Stimulated activated CD8-positive, alpha-beta memory T cell treated with anti-CD3 and anti-CD28 coated beads, Interleukin-7, amount 100 ng/mL, for 24 hours (primary cell): Measurements from ENCODE around the gene ZSCAN10.
"Not testable (repeated sequence)": the region's sequence is repeated elsewhere in the genome, so short reads cannot be mapped to it uniquely, and the experiment has no call there.

ENCODE experiments used
- DNase-seq: peaks from one replicate; pipeline ENCODE4 v3.0.0-alpha.2; 2020; ENCODE audit warnings: low read depth

ZSCAN10 gene

GRCh38 chr16:3063625-3064386, 35.3 kb downstream of the ZSCAN10 start:
- no peak for DNase-seq

- DNase-seq, result no peak
Observed at GRCh38 chr16:3062553-3062952, 36.5 kb downstream of the ZSCAN10 start.

- no peak for DNase-seq
Observed at GRCh38 chr16:3060339-3061127, 38.6 kb downstream of the ZSCAN10 start.

GRCh38 chr16:3059723-3060242, 39.3 kb downstream of the ZSCAN10 start:
- DNase-seq, result no peak

- peak; percentile 71 for DNase-seq
Observed at GRCh38 chr16:3059041-3059722, 39.9 kb downstream of the ZSCAN10 start.

GRCh38 chr16:3058139-3059030, 40.7 kb downstream of the ZSCAN10 start:
- no peak for DNase-seq

- no peak for DNase-seq
Observed at GRCh38 chr16:3057181-3058138, 41.6 kb downstream of the ZSCAN10 start.

- no peak for DNase-seq
Observed at GRCh38 chr16:3056336-3057180, 42.5 kb downstream of the ZSCAN10 start.

GRCh38 chr16:3055734-3056115, 43.4 kb downstream of the ZSCAN10 start:
- not testable (repeated sequence) for DNase-seq

GRCh38 chr16:3054965-3055733, 43.9 kb downstream of the ZSCAN10 start:
- no peak for DNase-seq

GRCh38 chr16:3053330-3053710, 45.8 kb downstream of the ZSCAN10 start:
- DNase-seq, result not testable (repeated sequence)

- DNase-seq, result not testable (repeated sequence)
Observed at GRCh38 chr16:3052571-3053329, 46.3 kb downstream of the ZSCAN10 start.

- DNase-seq, result no peak
Observed at GRCh38 chr16:3051494-3051893, 47.6 kb downstream of the ZSCAN10 start.

- DNase-seq, result no peak
Observed at GRCh38 chr16:3051009-3051408, 48.1 kb downstream of the ZSCAN10 start.

GRCh38 chr16:3050487-3050886, 48.6 kb downstream of the ZSCAN10 start:
- DNase-seq, result no peak

- DNase-seq, result no peak
Observed at GRCh38 chr16:3049921-3050481, 49.1 kb downstream of the ZSCAN10 start.

GRCh38 chr16:3047387-3047720, 51.7 kb downstream of the ZSCAN10 start:
- DNase-seq, result no peak
